Measurements from ENCODE around the gene STAT3.

Gene STAT3

GRCh38 chr17:42284566-42284965 lies 103.7 kb downstream of the STAT3 start:
- H3K9ac ChIP-seq (ENCODE audit: low read length), result no peak overlapping the region

GRCh38 chr17:42284024-42284369 lies 104.2 kb downstream of the STAT3 start:
- no peak overlapping the region for H3K9ac ChIP-seq (ENCODE audit: low read length)
- no peak overlapping the region for H3K4me3 ChIP-seq (ENCODE audit: low read length)
- H3K27ac ChIP-seq (ENCODE audit: low read length), result no peak overlapping the region

More at GRCh38 chr17:42284566-42284965, 103.7 kb downstream of the STAT3 start:
- no peaks in the 10 kb centered on the region for H3K36me3 ChIP-seq (ENCODE audit: control insufficient read depth, low read depth, low read length)
- peaks cover 29% of the 10 kb centered on the region for H3K27me3 ChIP-seq (ENCODE audit: control insufficient read depth, insufficient read depth, low read length)
- H3K4me1 ChIP-seq (ENCODE audit: control insufficient read depth, low read depth, low read length), result peaks cover 9% of the 10 kb centered on the region
- no peak overlapping the region for H3K27ac ChIP-seq (ENCODE audit: low read length)
- H3K4me3 ChIP-seq (ENCODE audit: low read length), result no peak overlapping the region
- no peaks in the 10 kb centered on the region for H3K9me3 ChIP-seq (ENCODE audit: control insufficient read depth, low read depth, low read length)

GRCh38 chr17:42283241-42284023 lies 104.8 kb downstream of the STAT3 start:
- Histone ChIP-seq H3K4me3 (ENCODE audit: low read length) (no peak overlapping the region), H3K4me1 (ENCODE audit: control insufficient read depth, low read depth, low read length) (peaks cover 9% of the 10 kb centered on the region), H3K9me3 (ENCODE audit: control insufficient read depth, low read depth, low read length) (no peaks in the 10 kb centered on the region), H3K27me3 (ENCODE audit: control insufficient read depth, insufficient read depth, low read length) (peaks cover 17% of the 10 kb centered on the region), H3K27ac (ENCODE audit: low read length) (no peak overlapping the region), H3K9ac (ENCODE audit: low read length) (no peak overlapping the region), H3K36me3 (ENCODE audit: control insufficient read depth, low read depth, low read length) (no peaks in the 10 kb centered on the region)

More at GRCh38 chr17:42284024-42284369, 104.2 kb downstream of the STAT3 start:
- Histone ChIP-seq H3K9me3 (ENCODE audit: control insufficient read depth, low read depth, low read length) (no peaks in the 10 kb centered on the region), H3K36me3 (ENCODE audit: control insufficient read depth, low read depth, low read length) (no peaks in the 10 kb centered on the region), H3K27me3 (ENCODE audit: control insufficient read depth, insufficient read depth, low read length) (peaks cover 23% of the 10 kb centered on the region), H3K4me1 (ENCODE audit: control insufficient read depth, low read depth, low read length) (peaks cover 9% of the 10 kb centered on the region)

- Histone ChIP-seq H3K9ac (ENCODE audit: low read length) (no peak overlapping the region), H3K27ac (ENCODE audit: low read length) (no peak overlapping the region), H3K4me3 (ENCODE audit: low read length) (no peak overlapping the region), H3K27me3 (ENCODE audit: control insufficient read depth, insufficient read depth, low read length) (peaks cover 9% of the 10 kb centered on the region), H3K9me3 (ENCODE audit: control insufficient read depth, low read depth, low read length) (no peaks in the 10 kb centered on the region), H3K4me1 (ENCODE audit: control insufficient read depth, low read depth, low read length) (peaks cover 6% of the 10 kb centered on the region), H3K36me3 (ENCODE audit: control insufficient read depth, low read depth, low read length) (no peaks in the 10 kb centered on the region)
These were observed 105.7 kb downstream of the STAT3 start for GRCh38 chr17:42282478-42283080.

GRCh38 chr17:42281571-42282096 lies 106.6 kb downstream of the STAT3 start:
- peaks cover 3% of the 10 kb centered on the region for H3K4me1 ChIP-seq (ENCODE audit: control insufficient read depth, low read depth, low read length)

GRCh38 chr17:42279776-42280630 lies 108.2 kb downstream of the STAT3 start:
- peaks cover 3% of the 10 kb centered on the region for H3K4me1 ChIP-seq (ENCODE audit: control insufficient read depth, low read depth, low read length)
- H3K9me3 ChIP-seq (ENCODE audit: control insufficient read depth, low read depth, low read length), result no peaks in the 10 kb centered on the region
- H3K27me3 ChIP-seq (ENCODE audit: control insufficient read depth, insufficient read depth, low read length), result no peaks in the 10 kb centered on the region
- no peak overlapping the region for H3K9ac ChIP-seq (ENCODE audit: low read length)
- H3K36me3 ChIP-seq (ENCODE audit: control insufficient read depth, low read depth, low read length), result no peaks in the 10 kb centered on the region
- no peak overlapping the region for H3K27ac ChIP-seq (ENCODE audit: low read length)
- no peak overlapping the region for H3K4me3 ChIP-seq (ENCODE audit: low read length)

More at GRCh38 chr17:42281571-42282096, 106.6 kb downstream of the STAT3 start:
- no peak overlapping the region for H3K4me3 ChIP-seq (ENCODE audit: low read length)
- H3K27me3 ChIP-seq (ENCODE audit: control insufficient read depth, insufficient read depth, low read length), result no peaks in the 10 kb centered on the region
- H3K36me3 ChIP-seq (ENCODE audit: control insufficient read depth, low read depth, low read length), result no peaks in the 10 kb centered on the region
- no peak overlapping the region for H3K27ac ChIP-seq (ENCODE audit: low read length)
- no peaks in the 10 kb centered on the region for H3K9me3 ChIP-seq (ENCODE audit: control insufficient read depth, low read depth, low read length)
- H3K9ac ChIP-seq (ENCODE audit: low read length), result no peak overlapping the region

- Histone ChIP-seq H3K4me3 (ENCODE audit: low read length) (no peak overlapping the region), H3K4me1 (ENCODE audit: control insufficient read depth, low read depth, low read length) (peaks cover 26% of the 10 kb centered on the region), H3K36me3 (ENCODE audit: control insufficient read depth, low read depth, low read length) (no peaks in the 10 kb centered on the region), H3K9ac (ENCODE audit: low read length) (no peak overlapping the region), H3K27me3 (ENCODE audit: control insufficient read depth, insufficient read depth, low read length) (no peaks in the 10 kb centered on the region), H3K27ac (ENCODE audit: low read length) (no peak overlapping the region), H3K9me3 (ENCODE audit: control insufficient read depth, low read depth, low read length) (no peaks in the 10 kb centered on the region)
These were observed 110.9 kb downstream of the STAT3 start for GRCh38 chr17:42277342-42277712.

GRCh38 chr17:42276609-42277341 lies 111.5 kb downstream of the STAT3 start:
- Histone ChIP-seq H3K27me3 (ENCODE audit: control insufficient read depth, insufficient read depth, low read length) (no peaks in the 10 kb centered on the region), H3K27ac (ENCODE audit: low read length) (no peak overlapping the region), H3K4me3 (ENCODE audit: low read length) (peak overlapping the region; percentile 69), H3K4me1 (ENCODE audit: control insufficient read depth, low read depth, low read length) (peaks cover 32% of the 10 kb centered on the region), H3K9me3 (ENCODE audit: control insufficient read depth, low read depth, low read length) (no peaks in the 10 kb centered on the region), H3K9ac (ENCODE audit: low read length) (peak overlapping the region; percentile 73), H3K36me3 (ENCODE audit: control insufficient read depth, low read depth, low read length) (no peaks in the 10 kb centered on the region)

GRCh38 chr17:42276359-42276608 lies 112.0 kb downstream of the STAT3 start, which contains the start of gene STAT5B:
Gene STAT5B (minus strand): TSS chr17:42276391. CDS start chr17:42232127, 44,264 bp downstream.
- H3K4me1 ChIP-seq (ENCODE audit: control insufficient read depth, low read depth, low read length), result peaks cover 32% of the 10 kb centered on the region
- no peaks in the 10 kb centered on the region for H3K9me3 ChIP-seq (ENCODE audit: control insufficient read depth, low read depth, low read length)
- H3K9ac ChIP-seq (ENCODE audit: low read length), result peak within 1 kb of the TSS; percentile 73
- no peaks in the 10 kb centered on the region for H3K36me3 ChIP-seq (ENCODE audit: control insufficient read depth, low read depth, low read length)
- H3K27ac ChIP-seq (ENCODE audit: low read length), result peak within 1 kb of the TSS; percentile 36
- no peaks in the 10 kb centered on the region for H3K27me3 ChIP-seq (ENCODE audit: control insufficient read depth, insufficient read depth, low read length)
- H3K4me3 ChIP-seq (ENCODE audit: low read length), result peak within 1 kb of the TSS; percentile 79

GRCh38 chr17:42275527-42276358 lies 112.5 kb downstream of the STAT3 start:
- H3K36me3 ChIP-seq (ENCODE audit: control insufficient read depth, low read depth, low read length), result no peaks in the 10 kb centered on the region
- peak overlapping the region; percentile 36 for H3K27ac ChIP-seq (ENCODE audit: low read length)
- peaks cover 32% of the 10 kb centered on the region for H3K4me1 ChIP-seq (ENCODE audit: control insufficient read depth, low read depth, low read length)

More at GRCh38 chr17:42275527-42276358, 112.5 kb downstream of the STAT3 start:
- Histone ChIP-seq H3K9ac (ENCODE audit: low read length) (peak overlapping the region; percentile 57), H3K27me3 (ENCODE audit: control insufficient read depth, insufficient read depth, low read length) (no peaks in the 10 kb centered on the region), H3K4me3 (ENCODE audit: low read length) (peak overlapping the region; percentile 79), H3K9me3 (ENCODE audit: control insufficient read depth, low read depth, low read length) (no peaks in the 10 kb centered on the region)

Measured in iPS-18a (cell line).